Breast epithelium (tissue), 4 donors: ENCODE data around the gene CENPS. TPM values are rescaled to one million over a fixed set of nuclear protein-coding genes. Genes with fewer than 3 reads are reported as not detected.

ENCODE experiments used
- DNase-seq, 2 donors: peaks; one replicate each; pipeline ENCODE4 v3.0.0-alpha.2; 2019; ENCODE audit warnings: low spot score in 2 of 2
- H3K27ac ChIP-seq, 2 donors: fragments of 200-600 bp; sonication (generic) in 1 of 2; one replicate each; pipeline ENCODE4 v1.5.1; 2016 to 2019; ENCODE audit warnings: mild to moderate bottlenecking in 1 of 2
- H3K27me3 ChIP-seq, 2 donors: fragments of 200-600 bp; sonication (generic) in 1 of 2; one replicate each; pipeline versions ENCODE4 v1.5.1 to v1.6.0; 2017 to 2019; ENCODE audit warnings: control low read depth in 1 of 2, mild to moderate bottlenecking in 1 of 2
- H3K36me3 ChIP-seq: fragments of 200-600 bp; one replicate; pipeline ENCODE4 v1.5.1; 2019
- H3K4me1 ChIP-seq, 2 donors: fragments of 200-600 bp; sonication (generic); one replicate each; pipeline ENCODE4 v1.5.1; 2016 to 2019; ENCODE audit warnings: control low read depth in 1 of 2
- H3K4me3 ChIP-seq, 3 donors: fragments of 200-600 bp; sonication (generic); 1 replicate in 2 of 3; 2 replicates in 1 of 3; pipeline ENCODE4 v1.5.1; 2016 to 2019; ENCODE audit warnings: mild to moderate bottlenecking in 3 of 3, moderate library complexity in 2 of 3
- H3K9me3 ChIP-seq, 2 donors: fragments of 200-600 bp; sonication (generic) in 1 of 2; one replicate each; pipeline ENCODE4 v1.5.1; 2016 to 2019; ENCODE audit warnings: control low read depth in 1 of 2
- POLR2A ChIP-seq: fragments of 450-650 bp; IDR thresholded peaks from one replicate; pipeline ENCODE4 v1.6.1; 2016; ENCODE audit warnings: antibody characterized with exemption, mild to moderate bottlenecking, moderate library complexity
- POLR2AphosphoS5 ChIP-seq, 3 donors: sonication (generic); formaldehyde crosslinking; IDR thresholded peaks; one replicate each; pipeline ENCODE4 v1.6.1; 2017; ENCODE audit warnings: antibody characterized with exemption in 3 of 3
- intact Hi-C: fragments of 100-400 bp; cut with DNase I; formaldehyde crosslinking; loops from one replicate; pipeline ENCODE4 v1.15.1; 2023; ENCODE audit warnings: low total_unique reads
- total RNA-seq, 3 donors: library from RNA; depleted of rRNA; stranded (reverse); fragments of >200 nt; gene quantifications; one replicate each; pipeline ENCODE4 v1.1.0, GENCODE V29; 2016
- TF ChIP-seq, protein P1 (sequence below), 3 donors: fragments of 450-650 bp; IDR thresholded peaks; one replicate each; pipeline ENCODE4 v1.5.1; 2016 to 2017; ENCODE audit warnings: antibody characterized with exemption in 3 of 3, mild to moderate bottlenecking in 3 of 3, moderate library complexity in 3 of 3

The CENPS gene
- total RNA-seq, 3 donors from 2014 or later, result 5.9 to 8.8 (median 5.9) TPM

DNA sequence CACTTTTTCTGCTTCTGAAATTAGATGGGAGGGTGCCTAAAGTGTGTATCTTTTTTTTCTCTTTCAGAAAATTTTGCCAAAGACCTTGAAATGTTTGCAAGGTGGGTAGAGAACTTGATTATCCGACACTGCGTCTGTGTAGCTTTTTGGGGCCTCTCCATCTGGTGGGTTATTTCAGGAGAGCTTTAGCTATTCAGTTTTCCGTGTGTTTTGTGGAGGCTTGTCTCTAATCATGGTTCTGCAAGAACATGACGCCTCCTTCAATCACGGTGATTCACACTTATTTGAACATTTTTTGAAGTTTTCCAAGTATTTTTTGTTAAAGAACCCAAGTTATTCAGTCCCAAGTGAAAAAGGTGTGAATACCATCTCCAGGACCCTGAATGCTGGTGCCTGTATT lies 4.4 kb downstream of the CENPS start:
- Histone ChIP-seq H3K4me3 (no peak overlapping the region), H3K27me3 (no peaks in the 10 kb centered on the region), H3K9me3 (no peaks in the 10 kb centered on the region), H3K27ac (no peak overlapping the region), H3K4me1 (peaks cover 0 to 5% of the 10 kb centered on the region in 2 donors), H3K36me3 (no peaks in the 10 kb centered on the region)
- no peak for DNase-seq
- TF ChIP-seq, protein P1, sequence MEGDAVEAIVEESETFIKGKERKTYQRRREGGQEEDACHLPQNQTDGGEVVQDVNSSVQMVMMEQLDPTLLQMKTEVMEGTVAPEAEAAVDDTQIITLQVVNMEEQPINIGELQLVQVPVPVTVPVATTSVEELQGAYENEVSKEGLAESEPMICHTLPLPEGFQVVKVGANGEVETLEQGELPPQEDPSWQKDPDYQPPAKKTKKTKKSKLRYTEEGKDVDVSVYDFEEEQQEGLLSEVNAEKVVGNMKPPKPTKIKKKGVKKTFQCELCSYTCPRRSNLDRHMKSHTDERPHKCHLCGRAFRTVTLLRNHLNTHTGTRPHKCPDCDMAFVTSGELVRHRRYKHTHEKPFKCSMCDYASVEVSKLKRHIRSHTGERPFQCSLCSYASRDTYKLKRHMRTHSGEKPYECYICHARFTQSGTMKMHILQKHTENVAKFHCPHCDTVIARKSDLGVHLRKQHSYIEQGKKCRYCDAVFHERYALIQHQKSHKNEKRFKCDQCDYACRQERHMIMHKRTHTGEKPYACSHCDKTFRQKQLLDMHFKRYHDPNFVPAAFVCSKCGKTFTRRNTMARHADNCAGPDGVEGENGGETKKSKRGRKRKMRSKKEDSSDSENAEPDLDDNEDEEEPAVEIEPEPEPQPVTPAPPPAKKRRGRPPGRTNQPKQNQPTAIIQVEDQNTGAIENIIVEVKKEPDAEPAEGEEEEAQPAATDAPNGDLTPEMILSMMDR (IDR thresholded peaks at IDR 0.05), result no peak
- TF ChIP-seq POLR2A, result no peak
- no peak for TF ChIP-seq POLR2AphosphoS5 (IDR thresholded peaks at IDR 0.05)
- intact Hi-C loops, result no loop called here

DNA sequence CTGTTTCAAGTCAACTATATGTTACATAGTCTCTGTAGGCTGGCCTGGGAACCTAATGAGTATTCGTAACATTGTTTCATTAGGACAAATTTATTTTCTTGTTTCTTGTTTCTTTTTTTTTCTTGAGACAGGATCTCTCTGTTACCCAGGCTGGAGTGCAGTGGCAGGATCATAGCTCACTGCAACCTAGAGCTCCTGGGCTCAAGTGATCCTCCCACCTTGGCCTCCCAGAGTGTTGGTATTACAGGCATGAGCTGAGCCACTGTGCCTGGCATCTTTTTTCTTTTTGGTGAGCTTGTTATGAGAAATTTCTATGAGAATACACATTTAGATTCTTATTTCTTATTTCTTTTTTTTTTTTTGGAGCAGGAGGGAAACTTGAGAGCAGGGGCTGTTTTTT lies 6.8 kb downstream of the CENPS start:
- H3K27me3 ChIP-seq, result no peaks in the 10 kb centered on the region
- H3K4me3 ChIP-seq, result no peak overlapping the region
- no peaks in the 10 kb centered on the region for H3K36me3 ChIP-seq
- intact Hi-C loops, result no loop called here
- no peak for DNase-seq
- H3K9me3 ChIP-seq, result no peaks in the 10 kb centered on the region
- H3K4me1 ChIP-seq, result no peaks in the 10 kb centered on the region
- no peak overlapping the region for H3K27ac ChIP-seq
- no peak for TF ChIP-seq POLR2AphosphoS5 (IDR thresholded peaks at IDR 0.05)
- TF ChIP-seq POLR2A, result no peak
- TF ChIP-seq, protein P1 (IDR thresholded peaks at IDR 0.05), result no peak

DNA sequence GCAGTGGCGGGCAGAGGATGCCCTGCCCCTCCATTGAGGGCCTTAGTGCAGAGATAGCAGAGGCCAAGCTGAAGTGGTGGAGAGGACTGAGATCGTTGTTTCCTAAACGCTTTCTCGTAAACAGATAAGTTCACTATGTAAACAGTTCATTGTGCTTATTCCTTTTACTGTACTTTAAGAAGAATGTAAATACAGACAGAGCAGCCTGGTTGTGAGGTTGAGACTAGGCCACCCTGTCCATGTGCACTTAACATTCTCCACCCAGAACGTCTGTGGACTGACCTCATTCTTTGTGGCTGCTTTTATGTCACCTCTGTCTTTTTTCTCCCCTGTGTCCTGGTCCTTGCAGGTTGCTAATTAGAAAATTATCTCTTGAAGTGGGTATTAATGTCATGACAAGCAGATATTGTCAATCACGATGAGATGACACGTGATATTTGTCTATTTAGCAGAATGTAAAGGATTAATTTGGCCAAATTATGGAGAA lies 8.5 kb downstream of the CENPS start:
- no peak overlapping the region for H3K4me3 ChIP-seq
- no peaks in the 10 kb centered on the region for H3K4me1 ChIP-seq
- H3K9me3 ChIP-seq, result no peaks in the 10 kb centered on the region
- no peak overlapping the region for H3K27ac ChIP-seq
- no peaks in the 10 kb centered on the region for H3K27me3 ChIP-seq
- no peaks in the 10 kb centered on the region for H3K36me3 ChIP-seq
- TF ChIP-seq POLR2A (no peak), POLR2AphosphoS5 (IDR thresholded peaks at IDR 0.05) (no peak)
- TF ChIP-seq, protein P1 (IDR thresholded peaks at IDR 0.05), result no peak
- DNase-seq, result no peak
- intact Hi-C loops, result no loop called here

DNA sequence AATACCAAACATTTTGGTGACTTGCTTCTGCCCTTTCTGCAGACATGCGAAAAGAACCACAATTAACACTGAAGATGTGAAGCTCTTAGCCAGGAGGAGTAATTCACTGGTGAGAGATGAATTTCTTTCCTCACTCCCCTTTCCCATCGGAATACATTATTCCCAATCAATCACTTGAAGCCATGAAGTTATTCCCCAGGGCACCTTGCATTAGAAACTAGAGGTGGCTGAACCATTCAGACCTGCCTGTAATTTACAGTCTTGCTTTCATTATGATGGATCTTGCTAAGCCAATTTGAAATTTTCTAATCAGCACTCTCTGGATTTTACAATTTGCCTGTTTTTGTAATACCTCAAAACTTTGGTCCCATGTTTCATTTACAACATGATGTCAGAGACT lies 10.1 kb downstream of the CENPS start:
- Histone ChIP-seq H3K9me3 (no peaks in the 10 kb centered on the region), H3K27me3 (no peaks in the 10 kb centered on the region), H3K27ac (no peak overlapping the region), H3K36me3 (no peaks in the 10 kb centered on the region), H3K4me1 (no peaks in the 10 kb centered on the region), H3K4me3 (no peak overlapping the region)
- DNase-seq, result no peak
- no peak for TF ChIP-seq POLR2AphosphoS5 (IDR thresholded peaks at IDR 0.05)
- TF ChIP-seq, protein P1 (IDR thresholded peaks at IDR 0.05), result no peak
- TF ChIP-seq POLR2A, result no peak
- intact Hi-C loops, result no loop called here

DNA sequence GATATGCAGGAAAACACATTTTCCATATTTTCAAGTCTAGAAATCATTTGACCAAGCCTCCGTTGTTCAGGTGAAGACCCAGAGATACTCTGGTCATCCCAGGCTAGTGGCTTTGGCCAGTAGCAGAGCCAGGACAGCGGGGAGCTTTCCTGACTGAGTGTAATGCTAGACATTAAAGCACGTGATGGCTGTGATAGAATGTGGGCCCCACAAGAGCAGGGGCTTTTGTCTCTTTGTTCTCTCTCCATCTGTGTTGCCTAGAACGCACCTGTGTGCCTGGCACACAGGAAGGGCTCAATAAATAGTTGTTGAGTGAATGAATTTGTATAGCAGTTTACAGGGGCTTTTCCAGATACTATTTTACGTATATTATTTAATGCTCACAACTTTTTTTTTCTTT lies 10.6 kb downstream of the CENPS start:
- intact Hi-C loops, result no loop called here
- no peak for DNase-seq
- H3K36me3 ChIP-seq, result no peaks in the 10 kb centered on the region
- TF ChIP-seq, protein P1 (IDR thresholded peaks at IDR 0.05), result no peak
- no peak for TF ChIP-seq POLR2AphosphoS5 (IDR thresholded peaks at IDR 0.05)
- no peak for TF ChIP-seq POLR2A
- no peaks in the 10 kb centered on the region for H3K27me3 ChIP-seq
- no peaks in the 10 kb centered on the region for H3K9me3 ChIP-seq
- no peaks in the 10 kb centered on the region for H3K4me1 ChIP-seq
- H3K4me3 ChIP-seq, result no peak overlapping the region
- no peak overlapping the region for H3K27ac ChIP-seq
